HG03066 (cell line): Measurements from ENCODE around the gene NPHP4.
"Not testable (repeated sequence)": the region's sequence is repeated elsewhere in the genome, so short reads cannot be mapped to it uniquely, and the experiment has no call there.

Experiments
- ATAC-seq: cut with Tn5 transposase; IDR thresholded peaks from one replicate; pipeline ENCODE4 v1.9.1; 2021; ENCODE audit warnings: low read depth; ENCODE audit not compliant: unreplicated experiment

Gene NPHP4

GRCh38 chr1:6025269-6026094 is 33.3 kb upstream of the NPHP4 start:
- no peak for ATAC-seq

- ATAC-seq, result no peak
Measured at GRCh38 chr1:6024376-6024775, 32.2 kb upstream of the NPHP4 start.

- ATAC-seq, result no peak
Measured at GRCh38 chr1:6023346-6023745, 31.1 kb upstream of the NPHP4 start.

GRCh38 chr1:6022193-6022592 is 30.0 kb upstream of the NPHP4 start:
- ATAC-seq, result no peak

- ATAC-seq, result no peak
Measured at GRCh38 chr1:6019166-6019845, 27.1 kb upstream of the NPHP4 start.

GRCh38 chr1:6017654-6018053 is 25.4 kb upstream of the NPHP4 start:
- ATAC-seq, result not testable (repeated sequence)

GRCh38 chr1:6016191-6016865 is 24.1 kb upstream of the NPHP4 start:
- ATAC-seq, result no peak

- no peak for ATAC-seq
Measured at GRCh38 chr1:6014130-6014999, 22.1 kb upstream of the NPHP4 start.

- ATAC-seq, result no peak
Measured at GRCh38 chr1:6013491-6013890, 21.3 kb upstream of the NPHP4 start.

- ATAC-seq, result no peak
Measured at GRCh38 chr1:6012529-6013318, 20.5 kb upstream of the NPHP4 start.

GRCh38 chr1:6011946-6012258 is 19.7 kb upstream of the NPHP4 start:
- no peak for ATAC-seq

- no peak for ATAC-seq
Measured at GRCh38 chr1:6011161-6011945, 19.1 kb upstream of the NPHP4 start.

- ATAC-seq, result no peak
Measured at GRCh38 chr1:6010554-6010953, 18.3 kb upstream of the NPHP4 start.

GRCh38 chr1:6009120-6010040 is 17.2 kb upstream of the NPHP4 start:
- ATAC-seq, result no peak

GRCh38 chr1:6008696-6009095 is 16.5 kb upstream of the NPHP4 start:
- no peak for ATAC-seq

- ATAC-seq, result no peak
Measured at GRCh38 chr1:6008084-6008415, 15.8 kb upstream of the NPHP4 start.

GRCh38 chr1:6007318-6008083 is 15.3 kb upstream of the NPHP4 start:
- no peak for ATAC-seq

- ATAC-seq, result no peak
Measured at GRCh38 chr1:6006882-6007281, 14.7 kb upstream of the NPHP4 start.
